ENCODE results near the gene BBS9.

BBS9 gene

GRCh38 chr7:33610918-33611317 lies 481.6 kb downstream of the BBS9 start:
- no peak for DNase-seq (ENCODE audit: low spot score)

DNA sequence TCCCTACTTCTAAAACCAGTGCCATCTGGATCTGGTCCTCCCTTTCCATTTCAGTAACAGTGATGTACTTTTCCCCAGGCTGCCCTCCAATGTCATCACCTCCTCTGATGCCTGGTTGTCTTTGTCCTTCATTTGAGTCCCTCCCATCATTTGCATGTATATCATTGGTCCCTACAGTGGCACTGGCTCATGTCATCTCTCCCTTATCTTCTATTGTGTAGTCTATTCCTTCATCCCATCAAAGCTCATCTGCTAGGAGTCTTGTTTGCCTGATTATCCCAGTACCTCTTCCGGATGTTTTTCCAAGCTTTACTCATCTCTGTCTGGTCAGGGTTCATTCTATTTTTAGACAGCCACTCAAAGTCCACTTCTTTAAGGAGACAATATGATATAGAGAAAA lies 483.1 kb downstream of the BBS9 start:
- no peak for DNase-seq (ENCODE audit: low spot score)

DNA sequence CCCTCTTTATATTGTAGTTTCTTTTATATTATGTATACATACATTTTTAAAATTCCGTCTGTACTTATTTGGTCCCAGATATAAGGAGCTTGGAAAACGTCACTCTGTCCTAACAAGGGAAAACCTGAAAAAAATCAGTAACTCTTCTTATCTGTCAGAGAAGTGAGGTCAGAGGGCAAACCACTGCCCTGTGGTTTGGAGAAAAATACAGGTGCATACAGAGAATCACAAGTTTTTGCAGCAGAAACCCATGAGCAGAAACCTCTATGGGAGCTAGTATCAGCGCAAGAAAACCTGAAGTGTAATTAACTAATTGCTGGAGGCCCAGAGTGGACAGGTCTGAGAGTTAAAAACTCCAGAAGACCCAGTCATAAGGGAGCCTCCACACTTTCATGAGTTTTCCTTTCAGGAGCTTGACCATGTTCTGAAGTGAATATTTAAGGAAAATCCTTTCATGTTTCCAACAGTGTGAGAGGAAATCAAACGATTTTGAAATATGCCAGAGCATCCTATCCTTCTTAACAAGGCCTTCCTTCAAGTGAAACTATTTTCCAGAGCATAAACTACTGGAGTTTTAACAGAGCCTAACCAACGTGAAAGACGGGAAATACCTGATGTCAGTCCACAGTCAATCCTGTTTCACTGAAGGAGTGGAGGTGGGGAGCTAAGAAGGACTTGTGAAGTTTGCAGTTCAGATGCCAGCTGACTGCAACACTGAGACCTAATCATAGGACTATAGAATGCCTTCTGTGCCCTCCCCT lies 485.2 kb downstream of the BBS9 start:
- DNase-seq (ENCODE audit: low spot score), result no peak

- DNase-seq (ENCODE audit: low spot score), result no peak
These were observed 487.4 kb downstream of the BBS9 start for GRCh38 chr7:33616752-33617151.

DNA sequence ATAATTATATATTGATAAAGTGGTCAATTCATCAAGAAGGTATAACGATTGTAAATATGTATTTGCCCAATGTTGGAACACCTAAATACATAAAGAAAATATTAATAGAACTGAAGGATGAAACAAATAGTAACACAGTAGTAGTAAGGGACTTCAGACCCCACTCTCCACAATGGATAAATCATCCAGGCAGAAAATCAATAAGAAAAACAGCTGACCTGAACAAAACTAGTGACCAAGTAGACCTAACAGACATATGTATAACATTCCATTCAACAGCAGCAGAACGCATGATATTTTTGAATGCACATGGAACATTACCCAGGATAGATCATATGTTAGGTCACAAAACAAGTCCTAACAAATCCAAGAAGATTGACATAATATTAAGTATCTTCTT lies 489.9 kb downstream of the BBS9 start:
- DNase-seq (ENCODE audit: low spot score), result no peak

DNA sequence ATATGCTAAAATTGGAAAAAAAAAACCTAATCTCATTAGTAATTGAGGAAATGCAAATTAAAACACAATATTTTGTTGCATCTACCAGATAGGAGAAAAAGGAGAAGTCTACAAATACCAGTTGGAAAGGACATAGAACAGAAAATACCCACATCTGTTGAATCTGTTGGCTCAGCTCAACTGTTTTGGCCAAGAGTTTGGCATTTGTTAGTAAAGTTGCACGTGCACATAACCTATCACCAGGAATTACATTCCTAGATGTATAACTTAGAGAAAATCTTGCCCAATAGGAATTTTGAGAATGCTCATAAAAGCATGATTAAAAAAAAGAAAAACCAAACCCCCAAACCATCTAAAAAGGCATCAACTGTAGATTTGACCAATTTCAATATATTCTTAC lies 493.9 kb downstream of the BBS9 start:
- DNase-seq (ENCODE audit: low spot score), result no peak

- no peak for DNase-seq (ENCODE audit: low spot score)
These were observed 494.9 kb downstream of the BBS9 start for GRCh38 chr7:33624215-33624614.

DNA sequence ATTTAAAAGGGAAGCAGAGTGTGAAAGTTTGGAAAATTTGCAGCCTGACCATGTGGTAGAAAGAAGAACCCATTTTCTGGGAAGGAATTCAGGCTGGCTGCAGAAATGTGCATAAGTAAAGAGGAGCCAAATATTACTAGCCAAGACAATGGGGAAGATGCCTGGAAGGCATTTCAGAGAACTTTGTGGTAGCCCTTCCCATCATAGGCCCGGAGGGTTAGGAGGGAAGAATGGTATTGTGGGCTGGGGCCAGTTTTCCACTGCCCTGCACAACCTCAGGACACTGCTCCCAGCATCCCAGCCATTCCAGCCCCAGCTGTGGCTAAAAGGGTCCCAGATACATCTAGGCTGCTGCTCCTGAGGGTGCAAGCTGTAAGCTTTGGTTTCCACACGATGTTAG lies 497.5 kb downstream of the BBS9 start:
- DNase-seq (ENCODE audit: low spot score), result no peak

DNA sequence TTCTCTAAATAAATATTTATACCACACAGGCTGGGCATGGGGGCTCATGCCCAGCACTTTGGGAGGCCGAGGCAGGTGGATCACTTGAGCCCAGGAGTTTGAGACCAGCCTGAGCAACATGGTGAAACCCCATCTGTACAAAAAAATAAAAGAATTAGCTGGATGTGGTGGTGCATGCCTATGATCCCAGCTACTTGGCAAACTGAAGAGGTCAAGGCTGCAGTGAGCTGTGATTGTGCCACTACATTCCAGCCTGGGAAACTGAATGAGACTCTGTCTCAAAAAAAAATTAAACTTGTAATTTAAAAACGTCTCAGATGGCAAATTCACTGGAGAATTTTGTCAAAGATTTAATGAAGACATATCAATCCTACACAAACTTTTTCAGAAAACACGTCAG lies 498.4 kb downstream of the BBS9 start:
- no peak for DNase-seq (ENCODE audit: low spot score)

GRCh38 chr7:33628894-33629293 lies 499.5 kb downstream of the BBS9 start:
- DNase-seq (ENCODE audit: low spot score), result no peak

- no peak for DNase-seq (ENCODE audit: low spot score)
These were observed 501.0 kb downstream of the BBS9 start for GRCh38 chr7:33630359-33630758.

DNA sequence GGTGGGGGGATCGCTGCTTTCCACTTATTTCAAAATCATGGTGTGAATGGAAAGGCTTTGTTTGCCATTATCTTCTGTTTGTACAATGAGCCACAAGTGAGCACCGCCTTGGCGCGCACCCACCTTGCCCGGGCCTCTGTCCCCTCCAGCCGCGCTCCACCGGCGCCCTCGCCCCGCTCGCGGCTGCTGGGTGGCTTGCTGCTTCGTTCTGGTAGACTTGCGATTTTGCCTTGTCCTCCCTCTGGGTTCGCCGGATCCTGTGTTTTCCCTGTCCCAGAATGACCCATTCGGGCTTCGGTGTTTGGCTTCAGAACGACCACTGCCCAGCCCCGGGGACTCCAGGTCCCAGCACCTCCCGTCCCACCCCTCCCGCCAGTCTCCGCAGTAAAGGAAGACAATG lies 503.0 kb downstream of the BBS9 start:
- DNase-seq (ENCODE audit: low spot score), result no peak

DNA sequence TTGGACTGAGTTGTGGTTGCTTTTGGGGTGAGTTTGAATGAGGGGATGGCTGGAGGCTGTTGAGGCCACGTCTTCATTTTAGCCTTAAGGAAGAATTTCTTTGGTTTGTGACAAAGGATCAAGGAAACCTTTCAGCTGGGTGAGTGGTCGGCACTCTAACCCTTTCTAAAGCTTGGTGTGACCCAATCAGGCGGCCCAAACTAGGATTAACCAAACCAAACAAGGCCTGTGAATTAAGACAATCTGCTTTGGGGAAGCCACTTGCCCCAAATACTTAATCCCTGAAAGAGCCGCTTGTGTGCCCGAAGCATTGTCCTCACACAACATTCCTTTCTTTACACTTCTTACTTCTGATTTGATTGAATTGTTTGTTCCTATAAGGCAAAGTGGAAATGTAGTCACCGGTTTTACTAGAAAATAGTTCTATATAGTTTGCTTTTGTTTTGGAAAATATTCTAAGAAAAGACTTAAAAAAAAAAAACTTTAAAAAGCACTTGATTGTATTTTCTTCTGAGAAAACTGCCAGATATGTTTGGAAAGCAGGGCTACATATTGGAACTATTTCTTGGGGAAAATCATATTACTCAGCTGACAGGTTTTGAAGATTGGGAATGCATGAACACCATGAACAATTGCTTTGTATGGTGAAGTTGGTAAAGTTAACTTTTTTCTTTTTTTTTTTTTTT lies 503.6 kb downstream of the BBS9 start:
- no peak for DNase-seq (ENCODE audit: low spot score)

DNA sequence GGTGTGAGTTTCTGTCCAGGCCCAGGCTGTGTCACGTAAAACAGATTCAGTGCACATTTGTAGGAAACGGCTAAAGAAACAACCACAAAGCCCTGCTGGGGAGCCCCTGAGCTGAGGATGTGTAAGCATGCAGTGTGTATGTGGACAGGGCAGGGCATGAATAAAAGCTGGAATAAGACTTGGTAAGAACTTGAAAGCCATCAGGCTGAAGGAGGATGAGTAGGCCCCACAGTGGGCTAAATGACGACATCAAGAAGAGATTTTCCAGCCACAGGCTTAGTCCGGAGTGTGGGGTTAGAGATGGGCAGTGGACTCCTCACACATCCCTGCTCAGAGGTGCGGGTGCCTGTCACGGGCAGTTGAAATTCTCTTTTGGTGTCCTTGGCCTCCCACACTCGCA lies 505.2 kb downstream of the BBS9 start:
- DNase-seq (ENCODE audit: low spot score), result no peak

DNA sequence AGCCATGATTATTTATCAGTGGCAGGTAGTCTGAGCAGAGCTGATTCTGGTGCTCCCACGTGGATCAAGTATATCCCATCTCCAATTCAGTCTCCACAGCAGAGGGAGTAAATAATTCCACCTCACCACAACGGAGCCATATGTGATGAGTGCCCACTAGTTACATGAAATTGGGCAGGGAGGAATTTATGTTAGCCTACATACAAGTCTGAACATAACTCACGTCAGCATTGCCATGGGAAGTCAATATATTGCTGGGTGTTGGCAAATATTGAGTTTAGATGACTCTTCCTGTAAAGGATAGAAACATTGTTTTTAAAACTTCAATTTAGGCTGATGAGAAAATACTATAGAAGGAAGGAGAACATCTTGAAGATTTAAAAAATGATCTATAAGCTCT lies 507.0 kb downstream of the BBS9 start:
- no peak for DNase-seq (ENCODE audit: low spot score)

GRCh38 chr7:33639552-33640197 lies 510.3 kb downstream of the BBS9 start:
- no peak for DNase-seq (ENCODE audit: low spot score)

- no peak for DNase-seq (ENCODE audit: low spot score)
These were observed 511.4 kb downstream of the BBS9 start for GRCh38 chr7:33640741-33641140.

DNA sequence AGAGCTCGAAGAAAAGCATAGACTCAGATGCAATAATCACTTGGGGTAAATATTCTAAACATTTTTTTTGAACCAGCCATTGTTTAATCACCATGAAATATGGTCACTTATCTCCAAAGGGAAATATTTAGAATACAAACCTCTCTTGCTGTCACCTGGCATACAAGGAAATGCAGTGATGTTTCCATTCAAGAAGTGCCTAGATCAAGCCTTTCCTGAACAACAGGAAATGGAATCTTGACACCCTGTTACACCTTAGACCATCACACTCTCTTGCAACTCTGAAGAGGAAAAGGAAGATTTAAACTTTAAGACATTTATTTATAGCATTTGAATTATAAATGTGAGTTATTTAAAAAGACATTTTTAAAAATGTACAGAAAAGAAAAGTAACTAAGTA lies 512.9 kb downstream of the BBS9 start:
- no peak for DNase-seq (ENCODE audit: low spot score)

GRCh38 chr7:33643530-33643929 lies 514.2 kb downstream of the BBS9 start:
- no peak for DNase-seq (ENCODE audit: low spot score)

- no peak for DNase-seq (ENCODE audit: low spot score)
These were observed 515.1 kb downstream of the BBS9 start for GRCh38 chr7:33644489-33644888.

- no peak for DNase-seq (ENCODE audit: low spot score)
These were observed 515.7 kb downstream of the BBS9 start for GRCh38 chr7:33645104-33645503.

DNA sequence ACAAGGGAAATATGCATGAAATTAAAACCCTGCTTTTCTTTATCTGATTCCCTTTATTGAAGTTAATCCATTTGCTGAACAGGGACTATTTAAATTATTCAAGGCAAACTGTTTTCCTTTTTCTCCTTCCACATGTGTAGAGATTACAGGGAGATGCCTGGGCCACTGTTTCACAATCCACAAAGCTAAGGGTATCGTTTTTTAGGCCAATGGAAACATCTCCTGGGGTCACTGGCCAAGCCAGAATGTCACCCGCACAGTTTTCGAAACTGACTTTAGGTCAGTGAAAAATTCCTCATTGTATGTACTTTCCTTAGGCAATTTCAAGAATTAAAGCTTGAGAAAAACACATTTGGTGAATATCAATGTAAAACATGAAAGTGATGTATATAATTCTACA lies 516.8 kb downstream of the BBS9 start:
- no peak for DNase-seq (ENCODE audit: low spot score)

- no peak for DNase-seq (ENCODE audit: low spot score)
These were observed 517.6 kb downstream of the BBS9 start for GRCh38 chr7:33646891-33647391.

Data from AG08396 (cell line).